Measurements from ENCODE around the gene DEFB123.

The DEFB123 gene

DNA sequence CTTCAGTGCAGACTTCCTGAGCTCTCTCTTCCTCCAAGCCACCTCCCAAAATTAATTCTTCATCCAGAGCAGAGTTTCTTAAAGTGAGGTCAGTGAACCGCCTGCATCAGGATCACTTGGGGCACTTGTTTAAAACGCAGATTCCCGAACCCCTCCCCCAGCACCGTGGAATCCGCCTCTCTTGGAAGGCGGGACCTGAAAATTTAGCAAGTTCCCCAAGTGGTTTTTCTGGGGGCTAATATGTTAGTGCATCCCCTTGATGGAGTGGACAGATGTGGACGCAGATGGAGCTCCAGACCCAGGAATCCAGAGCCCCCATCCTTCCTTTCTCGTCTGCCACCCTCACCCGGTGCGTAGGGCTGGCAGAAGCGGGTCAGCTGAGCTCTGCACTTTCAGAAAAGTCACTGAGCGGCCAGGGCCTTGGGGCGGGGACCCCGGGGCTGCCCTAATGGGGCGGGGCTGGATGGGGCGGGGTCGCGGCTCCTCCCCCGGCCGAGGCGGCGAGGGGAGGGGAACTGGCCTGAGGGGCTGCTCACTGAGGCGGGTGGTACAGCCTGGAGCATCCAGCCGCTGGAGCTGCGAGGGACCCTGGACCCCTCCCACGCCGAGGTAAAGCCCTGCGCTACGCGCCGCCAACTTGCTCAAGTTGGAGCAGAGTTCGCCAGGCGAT is 34.5 kb downstream of the DEFB123 start, which contains the start of the genes DEFB124 and REM1:
Gene DEFB124, minus strand, starts transcription at position 370 of the 670 bp plus-strand sequence. CDS start 2,114 bp downstream, outside the sequence.
Gene REM1, plus strand, starts transcription at position 531 of the 670 bp plus-strand sequence. CDS start 1,158 bp downstream, outside the sequence.
- DNase-seq: no peak

DNA sequence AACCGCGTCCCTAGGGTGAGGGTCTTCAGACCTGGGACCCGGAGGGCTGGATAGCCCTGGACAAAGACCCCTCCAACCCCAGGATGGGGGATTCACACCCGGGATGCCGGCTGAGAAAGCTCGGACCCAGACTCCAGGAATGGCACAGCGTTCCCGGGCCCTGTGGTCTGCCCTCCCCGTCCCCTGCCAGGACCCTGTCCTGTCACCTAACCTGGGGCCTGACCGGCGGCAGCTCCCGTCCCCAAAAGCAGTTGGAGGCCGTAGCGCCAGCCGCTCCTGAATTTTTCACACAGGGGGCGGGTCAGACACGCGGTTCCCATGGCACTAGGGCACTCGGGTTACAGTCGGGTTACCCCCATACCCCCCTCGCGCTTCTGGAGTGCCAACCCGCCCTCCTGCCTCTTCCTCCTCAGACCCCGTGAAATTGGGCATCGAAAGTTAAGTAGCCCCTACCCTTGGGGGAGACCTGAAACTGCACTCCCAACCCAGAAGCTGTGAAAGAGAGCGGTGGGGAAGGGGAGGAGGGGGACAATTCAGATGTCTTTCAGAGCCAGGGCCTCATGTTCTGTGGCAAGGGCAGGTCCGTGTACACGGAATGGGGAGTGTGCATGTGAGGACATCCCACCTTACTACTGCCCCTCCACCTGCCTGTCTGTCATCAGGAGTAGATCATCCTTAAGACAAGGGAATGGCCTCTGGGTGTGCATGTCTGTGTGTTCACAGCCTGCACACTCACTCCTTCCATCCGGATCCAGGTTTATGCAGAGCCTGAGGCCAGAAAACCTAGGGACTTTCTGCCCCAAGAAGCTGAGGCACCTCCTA is 35.3 kb downstream of the DEFB123 start:
- no peak for DNase-seq

DNA sequence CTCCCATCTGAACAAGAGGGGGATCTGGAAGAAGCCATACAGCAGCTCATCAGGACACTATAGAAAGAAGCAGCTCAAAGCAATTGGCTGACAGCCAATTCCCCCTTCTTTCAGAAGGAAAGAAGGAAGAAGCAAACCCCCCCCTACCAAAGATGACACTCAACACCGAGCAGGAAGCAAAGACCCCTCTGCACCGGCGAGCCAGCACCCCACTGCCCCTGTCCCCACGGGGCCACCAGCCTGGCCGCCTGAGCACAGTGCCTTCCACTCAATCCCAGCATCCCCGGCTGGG is 35.8 kb downstream of the DEFB123 start:
- DNase-seq: no peak

DNA sequence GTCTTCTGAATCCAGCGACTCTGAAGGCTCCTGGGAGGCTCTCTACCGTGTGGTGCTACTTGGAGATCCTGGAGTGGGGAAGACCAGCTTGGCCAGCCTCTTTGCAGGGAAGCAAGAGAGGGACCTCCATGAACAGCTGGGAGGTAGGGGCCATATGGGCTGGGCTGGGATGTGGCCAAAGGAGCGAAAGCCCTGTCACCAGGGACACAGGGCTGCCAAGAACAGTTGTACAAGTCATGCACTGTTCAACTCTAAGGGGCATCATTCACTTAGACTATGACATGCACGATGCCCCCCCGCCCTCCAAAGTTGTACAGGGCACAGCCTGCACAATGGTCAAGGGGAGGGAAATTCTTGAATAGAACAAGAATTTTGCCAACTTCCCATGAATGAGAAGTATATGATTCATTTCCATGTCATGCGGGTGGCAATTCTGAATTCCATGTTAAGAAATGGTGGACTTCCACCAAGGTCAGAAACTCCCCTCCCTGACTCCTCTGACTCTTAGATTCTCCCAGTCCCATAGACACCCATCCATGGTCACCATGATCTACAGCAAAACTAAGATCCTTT is 36.3 kb downstream of the DEFB123 start:
- no peak for DNase-seq

DNA sequence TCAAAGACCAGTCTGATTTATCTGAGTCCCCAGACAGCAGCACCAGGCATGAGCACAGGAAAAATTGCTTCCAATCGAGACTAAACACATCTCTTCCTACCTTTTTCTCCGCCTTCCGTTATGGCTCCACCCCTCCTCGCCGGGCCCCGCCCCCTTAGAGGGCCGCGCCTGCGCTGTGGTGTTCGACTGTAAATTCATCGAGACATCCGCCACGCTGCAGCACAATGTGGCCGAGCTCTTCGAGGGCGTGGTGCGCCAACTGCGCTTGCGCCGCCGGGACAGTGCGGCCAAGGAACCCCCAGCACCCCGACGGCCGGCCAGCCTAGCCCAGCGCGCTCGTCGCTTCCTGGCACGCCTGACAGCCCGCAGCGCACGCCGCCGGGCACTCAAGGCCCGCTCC is 43.6 kb downstream of the DEFB123 start:
- no peak for DNase-seq

DNA sequence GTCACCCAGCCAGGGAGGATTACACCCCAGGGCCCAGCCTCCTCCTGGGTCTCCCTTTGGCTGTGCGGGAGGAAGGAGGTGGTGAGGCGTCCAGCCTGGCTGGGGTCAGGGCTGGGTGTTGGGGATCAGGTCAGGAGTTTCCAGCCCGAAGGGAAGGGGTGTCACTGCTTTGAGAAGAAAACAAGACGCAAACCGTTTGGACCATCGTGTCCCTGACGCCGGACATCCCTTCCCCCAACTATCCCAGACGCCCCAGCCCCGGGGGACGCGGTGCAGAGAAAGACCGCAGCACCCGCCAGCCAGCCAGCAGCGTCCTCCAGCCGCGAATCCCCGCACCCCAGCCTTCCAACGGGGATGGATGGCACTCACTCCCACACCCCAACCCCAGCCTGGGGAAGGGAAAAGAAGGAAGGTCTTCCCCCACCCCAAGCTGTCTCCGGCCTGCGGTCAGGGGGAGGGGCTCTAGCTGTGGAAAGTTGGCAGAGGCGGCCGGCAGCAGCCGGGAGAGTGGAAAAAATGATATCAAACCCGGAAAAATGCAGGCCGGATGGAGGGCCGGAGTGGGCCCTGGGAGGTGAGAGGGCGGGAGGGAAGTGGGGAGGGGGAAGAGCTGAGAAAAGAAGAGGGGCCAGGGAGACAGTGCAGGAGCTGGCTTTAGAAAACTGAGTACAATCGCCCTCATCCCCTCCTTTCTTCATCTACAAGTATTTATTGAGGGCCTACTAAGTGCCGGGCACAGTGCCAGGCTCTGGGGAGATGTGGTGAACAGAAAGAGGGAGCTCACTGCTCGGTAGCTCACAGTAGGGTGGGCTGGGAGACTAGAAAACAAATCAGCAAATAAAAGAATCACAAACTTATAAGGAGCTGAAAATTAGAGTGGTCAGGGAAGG is 45.3 kb downstream of the DEFB123 start:
- no peak for DNase-seq

DNA sequence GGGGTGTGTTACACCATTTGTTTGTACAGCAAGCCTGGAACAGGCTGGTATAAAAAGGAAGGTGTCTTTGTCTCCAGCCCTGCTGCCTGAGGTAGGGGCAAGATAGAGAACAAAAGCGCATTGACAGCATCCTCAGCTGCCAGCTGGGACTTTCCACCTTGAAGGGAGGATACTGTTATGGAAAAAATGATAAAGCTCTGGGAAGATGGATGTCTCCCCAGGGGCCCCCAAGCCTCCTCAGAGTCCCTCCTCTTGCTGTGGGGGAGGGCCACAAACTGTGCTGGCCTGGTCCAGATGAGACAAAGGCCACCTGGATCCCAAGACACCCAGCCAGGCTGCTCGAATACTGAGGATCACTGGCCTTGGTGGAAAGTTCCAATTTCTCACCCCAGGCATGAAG is 47.7 kb downstream of the DEFB123 start:
- DNase-seq: no peak

DNA sequence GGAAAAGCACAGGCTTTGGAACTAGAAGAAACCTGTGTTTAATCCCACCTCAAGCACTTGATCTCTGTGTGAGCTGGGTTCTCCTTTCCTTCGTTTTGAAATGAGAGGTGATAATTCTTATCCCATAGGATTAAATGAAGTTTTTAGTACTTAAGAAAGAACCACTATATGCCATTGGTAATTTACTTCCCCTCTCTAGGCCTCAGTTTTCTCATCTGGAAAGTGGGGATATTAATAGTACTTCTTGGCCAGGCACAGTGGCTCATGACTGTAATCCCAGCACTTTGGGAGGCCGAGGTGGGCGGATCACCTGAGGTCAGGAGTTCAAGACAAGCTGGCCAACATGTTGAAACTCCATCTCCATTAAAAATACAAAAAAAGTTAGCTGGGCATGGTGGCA is 48.7 kb downstream of the DEFB123 start:
- no peak for DNase-seq

DNA sequence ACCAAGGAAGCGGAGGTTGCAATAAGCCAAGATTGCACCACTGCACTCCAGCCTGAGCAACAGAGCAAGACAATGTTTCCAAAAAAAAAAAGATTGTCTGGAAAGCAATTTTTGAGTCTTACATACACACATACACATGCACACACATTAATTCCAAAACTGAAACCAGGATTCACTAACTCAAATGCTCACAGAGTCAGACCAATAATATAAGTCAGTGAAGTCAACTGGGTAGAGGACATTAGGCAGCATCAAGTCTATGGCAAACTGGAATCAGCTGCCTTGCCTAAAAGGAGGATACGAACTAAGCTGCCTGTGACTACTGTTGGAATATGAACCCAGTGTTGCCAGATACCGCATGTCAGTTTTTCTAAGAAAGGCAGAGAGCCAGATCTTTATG is 50.3 kb downstream of the DEFB123 start:
- no peak for DNase-seq

DNA sequence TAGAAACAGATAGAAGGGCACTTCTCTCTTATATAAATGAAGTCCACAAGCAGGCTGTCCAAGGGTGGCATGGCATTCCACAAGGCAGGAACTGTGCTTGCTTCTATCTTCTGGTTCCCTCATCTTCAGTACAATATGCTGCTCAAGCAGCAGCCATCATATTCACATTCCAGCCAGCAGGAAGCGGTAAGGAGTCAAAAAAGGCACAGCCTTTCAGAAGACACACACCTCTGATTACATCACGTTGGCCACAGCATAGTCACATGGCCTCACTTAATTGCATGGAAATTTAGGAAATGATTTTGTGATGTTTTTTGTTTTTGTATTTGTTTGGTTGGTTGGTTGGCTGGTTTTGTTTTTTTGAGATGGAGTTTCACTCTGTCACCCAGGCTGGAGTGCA is 53.7 kb downstream of the DEFB123 start:
- DNase-seq: no peak

DNA sequence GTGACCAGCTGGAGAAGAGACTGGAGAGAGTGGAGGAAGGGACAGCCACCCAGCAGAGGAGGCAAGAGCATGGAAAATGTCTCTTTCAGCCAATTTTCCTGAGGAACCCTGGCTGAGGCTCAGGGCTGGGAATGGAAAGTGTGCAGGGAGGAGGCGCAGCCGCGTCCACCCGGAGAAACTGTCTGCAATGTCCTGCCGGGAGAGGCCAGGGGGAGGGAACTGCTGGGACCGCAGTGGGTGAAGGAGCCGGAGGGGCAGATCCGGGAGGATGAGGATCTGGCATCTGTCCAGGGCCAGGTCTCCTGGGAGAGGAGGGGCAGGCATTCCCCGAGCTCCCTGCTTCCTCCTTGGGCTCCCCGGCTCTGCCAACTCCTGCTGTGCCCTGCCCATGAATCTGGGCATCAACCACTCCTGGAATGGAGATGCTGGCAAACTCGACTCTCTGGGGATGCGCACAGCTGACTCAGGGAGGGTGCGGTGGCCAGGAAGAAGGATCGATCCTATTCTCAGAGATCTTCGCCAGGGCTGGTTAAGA is 56.4 kb downstream of the DEFB123 start:
- no peak for DNase-seq

DNA sequence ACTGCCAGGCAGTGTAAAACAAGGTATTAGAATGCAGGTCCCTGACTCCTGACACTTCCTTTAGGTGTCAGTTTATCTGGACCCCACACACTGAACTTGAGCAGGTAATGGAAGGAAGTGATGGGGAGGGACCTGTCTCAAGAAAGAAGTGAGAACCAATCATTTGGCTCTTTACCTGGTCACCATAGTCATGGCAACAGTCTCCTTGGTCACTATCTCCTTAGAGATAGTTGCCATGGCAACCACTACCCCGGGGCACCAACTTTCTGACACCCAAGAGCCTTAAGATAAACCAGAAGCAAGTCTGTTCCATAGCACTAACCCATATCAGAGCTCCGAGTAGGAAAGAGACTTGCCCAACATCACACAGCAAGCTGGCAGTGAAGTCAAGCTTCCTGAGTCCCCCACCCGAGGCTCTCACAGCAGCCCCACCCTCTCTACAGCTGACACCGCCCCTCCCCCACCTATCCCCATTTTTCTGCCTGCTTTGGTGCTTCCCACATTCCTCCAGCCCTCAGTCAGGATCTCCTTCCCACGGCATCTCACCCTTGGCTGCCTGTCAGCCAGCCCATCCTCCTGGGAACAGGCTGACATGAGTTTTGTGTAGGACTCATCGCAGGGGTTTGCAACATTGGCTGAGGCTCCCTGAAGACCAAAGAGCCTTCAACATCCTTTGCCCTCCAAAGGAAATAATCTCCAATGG is 57.6 kb downstream of the DEFB123 start:
- DNase-seq: no peak

Measured in activated CD4-positive, alpha-beta T cell treated with anti-CD3 and anti-CD28 coated beads for 1 hour (primary cell).